ENCODE data around the gene TUBG2. TPM values are rescaled to one million over a fixed set of nuclear protein-coding genes. Genes with fewer than 3 reads are reported as not detected.

Gene TUBG2
- total and polyA plus RNA-seq, 2 of the 8 experiments (the other 6 are each of a cell fraction or from before 2014, with no cell fraction given), result 14.8 to 16.6 TPM

DNA sequence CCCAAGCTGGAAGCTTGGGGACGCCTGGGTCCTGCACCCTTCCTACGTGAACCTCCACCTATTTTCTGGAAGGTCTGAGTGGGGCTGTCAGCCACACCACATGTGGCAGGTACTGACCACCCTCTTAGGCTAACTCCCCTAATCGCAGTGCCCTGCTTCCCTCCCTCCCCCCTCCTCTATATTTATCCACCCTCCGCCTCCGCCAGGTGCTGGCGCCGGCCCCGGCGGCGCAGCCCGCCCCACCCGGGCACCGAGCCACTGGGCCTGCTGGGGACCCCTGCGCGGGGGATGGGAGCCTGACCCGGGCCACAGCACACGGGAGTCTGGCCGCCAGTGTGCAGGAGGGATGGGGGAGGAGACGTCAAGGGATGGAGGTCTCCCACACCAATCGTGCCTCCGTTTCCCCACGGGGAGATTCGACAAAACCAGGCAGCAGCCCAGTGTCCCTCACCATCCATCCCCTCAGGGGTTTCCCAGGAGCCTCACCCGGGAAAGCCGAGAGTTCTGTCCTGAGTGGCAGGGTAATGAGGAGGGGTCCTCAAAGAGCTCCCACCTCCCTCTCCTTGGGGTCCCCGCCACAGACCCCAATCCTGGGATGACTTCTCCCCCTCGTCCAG, 16.4 kb downstream of the TUBG2 start:
- H3K4me1 ChIP-seq (replicated peaks in 1 of 4; ENCODE audit: control insufficient read depth in 3 of 4, insufficient read depth in 4 of 4, low read length in 3 of 4), result peaks cover 0 to 57% (median 41%) of the 10 kb centered on the region in 4 experiments; a peak in 6 of 7 replicates
- H4K5ac ChIP-seq (ENCODE audit: insufficient read length, low read depth, low read length), result no peak overlapping the region
- H3K79me1 ChIP-seq (ENCODE audit: low read depth, low read length), result no peaks in the 10 kb centered on the region
- peak overlapping the region; percentile 77 to 84 (median 82) for H3K4me3 ChIP-seq (ENCODE audit: extremely low read depth in 1 of 4, insufficient read depth in 2 of 4, low read depth in 3 of 4, low read length in 4 of 4)
- DNase-seq (ENCODE audit: low read depth in 1 of 2, low spot score in 2 of 2) (peak in 1 of 2 experiments; percentile 65), FAIRE-seq (no peak)
- H2BK5ac ChIP-seq (ENCODE audit: low read depth, low read length), result no peak overlapping the region
- H3K4ac ChIP-seq (replicated peaks; ENCODE audit: insufficient read length, low read depth, low read length), result peak overlapping the region; percentile 13
- H3K36me3 ChIP-seq (ENCODE audit: control insufficient read depth in 2 of 4, insufficient read depth in 4 of 4, low read length in 3 of 4), result peaks cover 0 to 11% (median 0%) of the 10 kb centered on the region in 4 experiments; a peak in 3 of 8 replicates
- WGBS, 2 experiments (ENCODE audit: extremely low coverage in 1 of 2, insufficient coverage in 1 of 2, insufficient read length in 1 of 2, insufficient replicate concordance in 2 of 2, low coverage in 1 of 2, low lambda C conversion rate in 2 of 2, missing lambda C conversion rate in 1 of 2), result 1% methylated on average over 12 of the region's 27 CpGs; no CpG with 5 or more reads in 1 of the 2 experiments
- 0 out of 2 replicates have a peak overlapping the region, but pooled peaks have one; percentile 40 for H2BK20ac ChIP-seq (ENCODE audit: low read length)
- H4K20me1 ChIP-seq (replicated peaks in 1 of 2; ENCODE audit: control insufficient read depth in 1 of 2, insufficient read depth in 2 of 2, low read length in 2 of 2), result peaks cover 3 to 13% of the 10 kb centered on the region in 2 experiments
- peak overlapping the region in 1 of 4 experiments; percentile 1; a peak in 2 of 7 replicates for H3K9ac ChIP-seq (replicated peaks in 1 of 4; ENCODE audit: extremely low read depth in 1 of 4, low read depth in 3 of 4, low read length in 3 of 4)
- H2AFZ ChIP-seq (ENCODE audit: low read length), result no peak overlapping the region
- no peak overlapping the region for H2BK15ac ChIP-seq (ENCODE audit: low read length)
- no peak overlapping the region for H2AK5ac ChIP-seq (ENCODE audit: low read depth, low read length)
- no peak overlapping the region for H4K8ac ChIP-seq (ENCODE audit: extremely low read depth, insufficient read depth, low read length)
- ChIA-PET POLR2A (ENCODE audit: partially characterized antibody) (interaction anchor here (1.1 to 14.0 kb wide), 8 partner anchors 9 to 323 kb away, joined by 3 to 239 read pairs (median 4); partner anchors contain the start of genes MLX, PSMC3IP, RETREG3 and RPL27), CTCF (ENCODE audit: partially characterized antibody) (interaction anchor here (1.0 to 4.8 kb wide), 8 partner anchors 8 to 121 kb away, joined by 3 to 40 read pairs (median 7); partner anchors contain the start of genes CNTNAP1, TUBG1 and TUBG2)
- peaks cover 31% of the 10 kb centered on the region for H3K23me2 ChIP-seq (ENCODE audit: low read depth, low read length)
- no peak overlapping the region for H3K14ac ChIP-seq (ENCODE audit: insufficient read length)
- no peaks in the 10 kb centered on the region for H3K79me2 ChIP-seq (ENCODE audit: control insufficient read depth in 1 of 2, insufficient read depth in 2 of 2, low read length in 2 of 2)
- 0 out of 2 replicates have a peak overlapping the region, but pooled peaks have one; percentile 68 for H2BK12ac ChIP-seq (ENCODE audit: low read depth, low read length)
- H3K18ac ChIP-seq (ENCODE audit: extremely low read depth, low read length), result peak overlapping the region; percentile 78; the same call in 1 of the 2 replicates
- H3K23ac ChIP-seq (ENCODE audit: insufficient read length), result no peak overlapping the region
- H4K91ac ChIP-seq (replicated peaks; ENCODE audit: insufficient read length, low read length), result no peak overlapping the region
- H3K27me3 ChIP-seq (replicated peaks in 1 of 4; ENCODE audit: control insufficient read depth in 3 of 4, extremely low read depth in 1 of 4, insufficient read depth in 3 of 4, low read length in 3 of 4), result peaks cover 2 to 52% (median 35%) of the 10 kb centered on the region in 4 experiments
- no peaks in the 10 kb centered on the region for H3K9me3 ChIP-seq (ENCODE audit: insufficient read depth in 2 of 2, low read depth in 1 of 2, low read length in 1 of 2)
- peak overlapping the region; percentile 58 to 88 for H3K4me2 ChIP-seq (ENCODE audit: insufficient read depth in 1 of 2, low read depth in 2 of 2, low read length in 2 of 2)
- no peak overlapping the region for H3K56ac ChIP-seq (replicated peaks; ENCODE audit: insufficient read length, low read depth, low read length)
- no peak overlapping the region for H2BK120ac ChIP-seq (replicated peaks; ENCODE audit: low read depth, low read length)
- no peak overlapping the region for H3K27ac ChIP-seq (ENCODE audit: low read depth, low read length)
- TF ChIP-seq SIX5 (IDR thresholded peaks at IDR 0.05; ENCODE audit: low read depth, low read length) (no peak), HDAC6 (IDR thresholded peaks at IDR 0.05; ENCODE audit: low read depth, low read length) (no peak), EP300 (IDR thresholded peaks at IDR 0.05; ENCODE audit: borderline replicate concordance in 1 of 2, low read depth in 2 of 2, low read length in 2 of 2) (no peak), SP2 (IDR thresholded peaks at IDR 0.05; ENCODE audit: low read length) (no peak), SP4 (IDR thresholded peaks at IDR 0.05; ENCODE audit: low read length) (no peak), NANOG (IDR thresholded peaks at IDR 0.05; ENCODE audit: insufficient read depth, low read depth, low read length, poor library complexity, severe bottlenecking) (no peak), CREB1 (IDR thresholded peaks at IDR 0.05) (no peak), CBX5 (IDR thresholded peaks at IDR 0.05; ENCODE audit: low read depth, low read length) (no peak), KDM1A (IDR thresholded peaks at IDR 0.05; ENCODE audit: borderline replicate concordance, low read length) (no peak), GABPA (IDR thresholded peaks at IDR 0.05; ENCODE audit: borderline replicate concordance, insufficient read depth, low read length) (no peak), SIN3A (conservative IDR thresholded peaks at IDR 0.05 in 1 of 2, IDR thresholded peaks at IDR 0.05 in 1 of 2; ENCODE audit: low read depth in 1 of 2, low read length in 2 of 2) (0 out of 4 replicates have a peak, but pooled peaks of 1 of the 2 experiments have one; percentile 59)
